GM12873 (cell line): ENCODE measurements around the gene WNK1.

ENCODE experiments used
- TF ChIP-seq, protein P1 (sequence below): IDR thresholded peaks from 2 replicates; pipeline ENCODE4 v1.5.1; 2012; ENCODE audit warnings: low read depth, mild to moderate bottlenecking, moderate library complexity, low read length, control low read depth; ENCODE audit not compliant: insufficient read depth; ENCODE audit errors: missing control alignments

Gene WNK1

DNA sequence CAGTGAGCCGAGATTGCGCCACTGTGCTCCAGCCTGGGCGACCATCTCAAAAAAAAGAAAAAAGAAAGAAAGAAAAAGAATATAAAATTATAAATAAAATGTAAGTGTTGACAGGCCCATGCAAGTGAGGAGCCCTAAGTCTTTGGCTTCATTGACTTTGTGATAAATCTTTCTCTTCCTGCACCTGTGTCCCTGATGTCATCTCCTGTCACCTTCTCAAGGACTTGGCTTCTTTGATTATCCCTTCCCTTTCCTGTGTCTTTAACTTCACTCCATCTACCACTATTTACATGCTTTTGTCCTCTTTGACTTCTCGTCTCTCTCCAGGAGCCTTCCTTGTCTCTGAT lies 33.6 kb upstream of the WNK1 start:
- TF ChIP-seq, protein P1, sequence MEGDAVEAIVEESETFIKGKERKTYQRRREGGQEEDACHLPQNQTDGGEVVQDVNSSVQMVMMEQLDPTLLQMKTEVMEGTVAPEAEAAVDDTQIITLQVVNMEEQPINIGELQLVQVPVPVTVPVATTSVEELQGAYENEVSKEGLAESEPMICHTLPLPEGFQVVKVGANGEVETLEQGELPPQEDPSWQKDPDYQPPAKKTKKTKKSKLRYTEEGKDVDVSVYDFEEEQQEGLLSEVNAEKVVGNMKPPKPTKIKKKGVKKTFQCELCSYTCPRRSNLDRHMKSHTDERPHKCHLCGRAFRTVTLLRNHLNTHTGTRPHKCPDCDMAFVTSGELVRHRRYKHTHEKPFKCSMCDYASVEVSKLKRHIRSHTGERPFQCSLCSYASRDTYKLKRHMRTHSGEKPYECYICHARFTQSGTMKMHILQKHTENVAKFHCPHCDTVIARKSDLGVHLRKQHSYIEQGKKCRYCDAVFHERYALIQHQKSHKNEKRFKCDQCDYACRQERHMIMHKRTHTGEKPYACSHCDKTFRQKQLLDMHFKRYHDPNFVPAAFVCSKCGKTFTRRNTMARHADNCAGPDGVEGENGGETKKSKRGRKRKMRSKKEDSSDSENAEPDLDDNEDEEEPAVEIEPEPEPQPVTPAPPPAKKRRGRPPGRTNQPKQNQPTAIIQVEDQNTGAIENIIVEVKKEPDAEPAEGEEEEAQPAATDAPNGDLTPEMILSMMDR, result no peak

DNA sequence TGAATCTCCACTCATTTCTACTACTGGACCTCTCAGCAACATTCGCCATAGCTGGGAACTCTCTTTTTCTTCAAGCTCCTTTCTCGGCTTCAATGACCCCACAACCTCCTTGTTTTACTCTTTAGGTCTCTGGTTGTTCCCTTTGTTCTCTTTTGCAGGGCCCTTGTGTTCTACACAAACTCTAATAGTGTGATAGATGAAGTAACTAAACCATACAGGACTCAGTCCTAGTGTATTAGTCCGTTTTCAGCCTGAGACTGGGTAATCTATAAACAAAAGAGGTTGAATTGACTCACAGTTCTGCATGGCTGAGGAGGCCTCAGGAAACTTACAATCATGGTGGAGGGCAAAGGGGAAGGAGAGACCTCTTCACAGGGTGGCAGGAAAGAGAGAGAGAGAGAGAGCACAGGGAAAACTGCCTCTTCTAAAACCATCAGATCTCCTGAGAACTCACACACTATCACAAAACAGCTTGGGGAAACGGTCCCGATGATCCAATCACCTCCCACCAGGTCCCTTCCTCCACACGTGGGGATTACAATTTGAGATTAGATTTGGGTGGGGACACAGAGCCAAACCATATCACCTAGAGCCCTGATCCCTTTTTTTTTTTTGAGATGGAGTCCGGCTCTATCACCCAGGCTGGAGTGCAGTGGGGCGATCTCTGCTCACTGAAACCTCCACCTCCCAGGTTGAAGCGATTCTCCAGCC lies 32.0 kb upstream of the WNK1 start:
- TF ChIP-seq, protein P1, result no peak

DNA sequence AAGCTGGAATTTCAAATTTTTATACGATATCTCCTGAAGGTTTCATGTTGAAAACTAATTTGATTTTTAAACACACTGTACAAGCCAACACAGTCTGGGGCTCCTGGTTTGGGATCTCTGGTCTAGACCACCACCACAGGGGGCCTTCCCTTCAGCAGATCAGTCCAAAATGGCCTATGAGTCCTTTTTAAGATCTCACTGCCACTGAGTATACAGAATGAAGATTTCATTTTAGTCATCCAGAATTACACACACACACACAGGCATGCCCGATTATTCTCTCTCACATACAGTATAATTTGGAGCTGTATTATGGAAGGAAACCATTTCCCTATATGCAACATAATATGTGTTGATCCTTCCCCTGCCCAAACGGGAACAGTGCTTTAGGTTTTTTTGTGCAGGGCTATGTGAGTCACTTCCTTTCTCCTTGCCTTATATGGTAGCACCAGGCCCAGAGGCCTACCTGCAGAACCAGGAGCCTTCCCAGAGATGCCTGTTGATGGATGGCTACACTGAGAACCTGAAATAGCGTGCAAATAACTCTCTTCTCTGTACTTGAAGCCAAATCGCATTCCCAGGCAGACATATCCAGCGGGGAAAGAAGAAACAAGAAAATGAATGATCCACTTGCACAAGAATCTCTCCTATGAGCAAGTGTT lies 28.1 kb upstream of the WNK1 start:
- TF ChIP-seq, protein P1, result no peak

DNA sequence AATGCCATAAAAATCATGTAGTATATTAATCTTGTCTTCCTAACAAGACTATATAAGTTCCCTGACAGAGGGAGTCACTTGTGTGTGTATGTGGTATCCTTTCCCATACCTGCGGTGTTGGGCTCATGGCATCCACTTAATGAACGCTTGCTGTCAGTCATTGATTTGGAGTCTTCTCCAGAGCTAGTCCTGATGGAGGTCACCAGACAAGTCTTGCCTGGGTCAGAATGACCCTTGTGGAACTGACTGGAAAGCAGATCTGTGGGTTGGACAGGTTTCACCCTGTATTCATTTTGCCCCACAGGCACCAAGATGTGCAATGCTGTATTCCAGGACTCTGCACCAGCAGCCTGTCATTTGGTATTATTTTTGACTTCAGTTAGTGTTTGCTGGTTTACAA lies 27.3 kb upstream of the WNK1 start:
- TF ChIP-seq, protein P1, result no peak

DNA sequence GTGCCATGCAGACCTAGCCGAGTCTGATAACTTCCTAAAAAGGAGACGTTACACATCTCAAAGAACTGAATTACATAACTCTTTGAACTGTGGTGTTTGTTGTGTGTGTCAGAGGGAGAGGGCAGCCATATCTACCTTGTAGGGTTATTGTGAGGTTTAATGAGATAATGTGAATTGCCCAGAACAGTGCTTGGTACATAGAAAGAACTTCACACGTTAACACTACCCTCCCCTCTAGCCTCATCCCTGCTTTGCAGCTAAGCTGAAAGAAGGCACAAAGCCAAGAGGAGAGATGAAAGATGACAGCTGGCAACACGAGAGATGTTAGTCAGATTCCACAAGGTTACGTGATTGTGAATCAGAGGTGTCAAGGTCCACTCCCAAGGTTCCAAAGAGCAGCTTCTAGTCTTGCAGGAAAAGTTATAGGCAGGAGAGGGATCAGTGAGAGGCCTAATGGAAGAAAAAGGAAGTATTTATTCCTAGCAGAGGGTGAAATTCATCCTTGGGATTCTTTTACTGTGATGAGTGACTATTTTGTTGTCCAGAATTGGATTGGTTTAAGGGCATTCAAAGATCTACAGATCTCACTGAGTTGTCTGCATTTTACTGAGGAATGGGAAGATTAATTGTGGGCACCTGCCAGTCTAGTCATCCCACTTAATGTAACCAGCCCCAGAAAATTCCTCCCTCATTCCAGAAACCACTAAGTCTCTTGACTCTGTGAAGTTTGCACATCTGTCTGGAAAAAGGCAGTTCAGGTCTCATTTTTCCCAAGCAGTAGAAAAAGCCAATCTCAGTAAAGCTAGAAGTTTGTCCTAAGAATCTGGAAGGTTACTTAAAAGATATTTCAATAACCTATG lies 25.9 kb upstream of the WNK1 start:
- TF ChIP-seq, protein P1, result no peak

DNA sequence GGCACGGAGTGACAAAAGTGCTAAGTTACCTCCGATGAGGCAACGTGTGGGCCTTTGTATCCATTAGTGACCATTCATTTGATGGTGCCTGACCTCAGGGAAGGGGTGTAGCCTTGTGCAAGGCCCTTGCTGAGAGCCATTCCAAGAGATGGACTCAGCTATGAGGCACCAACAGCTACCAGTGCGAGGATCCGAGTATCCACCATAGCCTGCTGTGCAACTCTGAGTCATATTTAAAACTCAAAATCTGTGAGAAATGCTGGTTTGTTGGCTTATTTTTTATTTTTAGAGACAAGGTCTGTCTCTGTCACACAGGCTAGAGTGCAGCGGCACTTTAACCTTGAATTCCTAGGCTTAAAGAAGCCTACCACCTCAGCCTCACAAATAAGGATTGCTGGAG lies 25.1 kb upstream of the WNK1 start:
- TF ChIP-seq, protein P1, result no peak

DNA sequence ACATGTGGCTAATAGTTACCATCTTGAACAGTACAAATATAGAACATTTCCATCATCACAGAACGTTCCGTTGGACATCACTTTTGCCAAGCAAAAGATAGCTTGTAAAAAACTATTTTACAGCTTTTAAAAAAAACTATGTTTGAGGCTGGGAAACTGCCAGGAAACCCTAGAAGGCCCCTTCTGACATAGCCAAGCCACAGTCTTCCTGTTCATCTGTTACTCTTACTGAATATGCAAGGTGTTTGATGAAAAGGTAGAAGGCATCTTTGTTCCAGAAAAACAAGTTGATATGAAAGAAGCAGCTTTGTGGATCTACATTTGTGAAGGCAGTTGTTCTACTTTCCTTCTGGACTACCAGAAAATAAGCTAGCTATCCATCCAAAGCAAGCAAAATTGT lies 23.6 kb upstream of the WNK1 start:
- TF ChIP-seq, protein P1, result no peak
